ENCODE data around the gene DPEP1. TPM values are rescaled to one million over a fixed set of nuclear protein-coding genes. Genes with fewer than 3 reads are reported as not detected.

The DPEP1 gene
- total RNA-seq, 2 experiments from 2014 or later = not detected

DNA sequence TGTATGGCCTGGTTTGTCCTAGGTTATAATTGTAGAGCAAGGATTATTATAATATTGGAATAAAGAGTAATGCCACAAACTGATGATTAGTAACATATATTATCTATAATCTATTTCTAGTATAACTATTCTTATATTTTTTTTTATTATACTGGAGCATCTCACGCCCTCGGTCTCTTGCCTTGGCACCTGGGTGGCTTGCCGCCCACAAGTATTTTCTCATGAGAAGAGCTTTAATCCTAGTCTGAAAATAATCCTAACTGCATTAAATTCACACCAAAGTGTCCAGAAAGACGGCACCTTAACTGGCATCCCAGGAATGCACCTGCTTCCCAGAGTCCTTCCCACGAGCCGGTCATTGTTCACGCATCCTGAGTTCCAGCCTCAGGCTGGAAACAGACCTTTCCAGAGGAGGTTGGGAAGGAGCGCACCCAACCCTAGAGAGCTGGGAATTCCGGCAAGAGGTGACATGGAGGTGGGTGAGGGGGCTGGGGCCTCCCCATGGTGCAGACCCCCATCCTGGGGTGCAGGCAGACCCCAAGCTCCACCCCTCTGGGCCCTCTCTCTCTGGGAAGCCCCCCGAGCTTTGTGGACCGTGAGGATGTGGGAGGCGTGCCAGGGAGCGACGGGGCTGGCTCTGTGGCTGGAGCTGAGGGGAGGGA is 28.1 kb downstream of the DPEP1 start:
- Mint-ChIP-seq H3K36me3 (ENCODE audit: low read depth) (peaks cover 31% of the 10 kb centered on the region), H3K9me3 (no peaks in the 10 kb centered on the region), H3K27ac (peak overlapping the region; percentile 57), H3K4me1 (ENCODE audit: low read depth) (peaks cover 11% of the 10 kb centered on the region), H3K4me3 (peak overlapping the region; percentile 78), H3K27me3 (no peaks in the 10 kb centered on the region)
- no peaks in the 10 kb centered on the region for H3K27me3 ChIP-seq (ENCODE audit: control insufficient read depth in 1 of 2, insufficient read depth in 2 of 2, low read length in 2 of 2)
- ChIA-PET CTCF (interaction anchor here (0.8 kb wide), 1 partner anchor 59 kb away, joined by 3 read pairs; no protein-coding TSS in a partner anchor), POLR2A (interaction anchor here (1.0 kb wide), 1 partner anchor 75 kb away, joined by 3 read pairs; no protein-coding TSS in a partner anchor)
- no peak overlapping the region for H3K27ac ChIP-seq (ENCODE audit: low read depth in 1 of 2, low read length in 2 of 2)
- H3K4me3 ChIP-seq (ENCODE audit: low read length) = no peak overlapping the region
- ATAC-seq (ENCODE audit: poor library complexity) (no peak), DNase-seq (no peak)
- intact Hi-C loops (cut with DNase I, micrococcal nuclease) = loop anchor here (1.0 to 10.0 kb wide), 2 partner anchors 66 to 307 kb away; partner anchors contain the start of gene CPNE7 (in 1 of the 2)
- TF ChIP-seq, protein P1, sequence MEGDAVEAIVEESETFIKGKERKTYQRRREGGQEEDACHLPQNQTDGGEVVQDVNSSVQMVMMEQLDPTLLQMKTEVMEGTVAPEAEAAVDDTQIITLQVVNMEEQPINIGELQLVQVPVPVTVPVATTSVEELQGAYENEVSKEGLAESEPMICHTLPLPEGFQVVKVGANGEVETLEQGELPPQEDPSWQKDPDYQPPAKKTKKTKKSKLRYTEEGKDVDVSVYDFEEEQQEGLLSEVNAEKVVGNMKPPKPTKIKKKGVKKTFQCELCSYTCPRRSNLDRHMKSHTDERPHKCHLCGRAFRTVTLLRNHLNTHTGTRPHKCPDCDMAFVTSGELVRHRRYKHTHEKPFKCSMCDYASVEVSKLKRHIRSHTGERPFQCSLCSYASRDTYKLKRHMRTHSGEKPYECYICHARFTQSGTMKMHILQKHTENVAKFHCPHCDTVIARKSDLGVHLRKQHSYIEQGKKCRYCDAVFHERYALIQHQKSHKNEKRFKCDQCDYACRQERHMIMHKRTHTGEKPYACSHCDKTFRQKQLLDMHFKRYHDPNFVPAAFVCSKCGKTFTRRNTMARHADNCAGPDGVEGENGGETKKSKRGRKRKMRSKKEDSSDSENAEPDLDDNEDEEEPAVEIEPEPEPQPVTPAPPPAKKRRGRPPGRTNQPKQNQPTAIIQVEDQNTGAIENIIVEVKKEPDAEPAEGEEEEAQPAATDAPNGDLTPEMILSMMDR (IDR thresholded peaks at IDR 0.05) = peak; percentile 34
- peaks cover 20% of the 10 kb centered on the region for H3K36me3 ChIP-seq (ENCODE audit: insufficient read depth, low read length)
- H3K9me3 ChIP-seq (ENCODE audit: control insufficient read depth in 1 of 2, insufficient read depth in 1 of 2, low read length in 2 of 2) = no peaks in the 10 kb centered on the region
- H3K4me1 ChIP-seq (ENCODE audit: insufficient read depth, low read length) = peaks cover 13% of the 10 kb centered on the region

DNA sequence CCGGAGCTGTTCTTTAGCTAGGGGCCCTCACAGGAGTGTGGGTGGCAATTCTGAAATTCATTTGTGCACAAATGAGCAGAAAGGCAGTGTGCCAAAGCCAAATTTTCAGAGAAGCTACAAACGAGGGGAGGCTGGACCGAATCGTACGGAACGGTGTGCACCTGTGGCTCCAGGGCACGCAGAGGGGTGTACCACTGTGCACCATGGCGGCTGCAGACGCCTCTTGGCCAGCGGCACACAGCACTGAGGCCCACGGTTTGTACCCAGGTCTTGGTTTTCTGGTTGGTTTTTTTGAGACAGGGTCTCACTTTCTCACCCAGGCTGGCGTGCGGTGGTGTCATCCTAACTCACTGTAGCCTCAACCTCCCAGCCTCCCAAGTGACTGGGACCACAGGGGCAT is 29.1 kb downstream of the DPEP1 start:
- intact Hi-C loops (cut with DNase I, micrococcal nuclease) = loop anchor here in 1 of 2 experiments (10.0 kb wide), 1 partner anchor 308 kb away; no protein-coding TSS in a partner anchor
- Mint-ChIP-seq H3K36me3 (ENCODE audit: low read depth) (peaks cover 31% of the 10 kb centered on the region), H3K9me3 (no peaks in the 10 kb centered on the region), H3K27ac (no peak overlapping the region), H3K4me3 (no peak overlapping the region), H3K4me1 (ENCODE audit: low read depth) (peaks cover 11% of the 10 kb centered on the region), H3K27me3 (no peaks in the 10 kb centered on the region)
- Histone ChIP-seq H3K36me3 (ENCODE audit: insufficient read depth, low read length) (peaks cover 28% of the 10 kb centered on the region), H3K27ac (ENCODE audit: low read depth in 1 of 2, low read length in 2 of 2) (no peak overlapping the region), H3K4me3 (ENCODE audit: low read length) (no peak overlapping the region), H3K4me1 (ENCODE audit: insufficient read depth, low read length) (peaks cover 13% of the 10 kb centered on the region), H3K9me3 (ENCODE audit: control insufficient read depth in 1 of 2, insufficient read depth in 1 of 2, low read length in 2 of 2) (no peaks in the 10 kb centered on the region), H3K27me3 (ENCODE audit: control insufficient read depth in 1 of 2, insufficient read depth in 2 of 2, low read length in 2 of 2) (no peaks in the 10 kb centered on the region)
- TF ChIP-seq, protein P1 (IDR thresholded peaks at IDR 0.05) = no peak
- DNase-seq (no peak), ATAC-seq (ENCODE audit: poor library complexity) (no peak)
- ChIA-PET POLR2A (no interaction called here), CTCF (interaction anchor here (0.5 kb wide), 1 partner anchor 139 kb away, joined by 3 read pairs; no protein-coding TSS in a partner anchor)

DNA sequence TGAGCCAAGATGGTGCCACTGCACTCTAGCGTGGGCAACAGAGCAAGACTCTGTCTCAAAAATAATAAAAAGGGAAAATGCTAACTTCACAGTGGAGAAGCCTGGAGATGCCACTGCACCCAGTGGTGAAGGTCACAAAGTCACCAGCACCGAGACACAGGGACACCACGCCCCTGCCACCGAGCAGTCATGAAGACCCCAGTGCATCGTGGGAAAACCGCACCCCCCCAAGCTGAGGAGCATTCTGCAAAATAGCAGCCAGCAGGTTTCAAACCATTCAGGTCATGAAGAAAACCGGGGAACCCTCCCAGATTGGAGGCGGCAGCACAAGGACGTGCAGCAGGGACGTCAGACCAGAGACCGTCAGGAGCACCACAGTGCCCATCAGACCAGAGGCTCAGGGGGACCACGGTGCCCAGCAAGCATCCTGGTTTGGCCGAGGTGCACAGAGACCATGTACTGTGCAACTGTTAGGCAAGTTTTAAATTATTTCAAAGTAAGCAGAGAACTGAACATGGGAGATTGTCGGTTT is 30.4 kb downstream of the DPEP1 start:
- DNase-seq (no peak), ATAC-seq (ENCODE audit: poor library complexity) (no peak)
- ChIA-PET POLR2A (no interaction called here), CTCF (no interaction called here)
- Mint-ChIP-seq H3K36me3 (ENCODE audit: low read depth) (peaks cover 34% of the 10 kb centered on the region), H3K9me3 (no peaks in the 10 kb centered on the region), H3K4me3 (no peak overlapping the region), H3K27me3 (no peaks in the 10 kb centered on the region), H3K4me1 (ENCODE audit: low read depth) (peaks cover 11% of the 10 kb centered on the region), H3K27ac (peak overlapping the region; percentile 5)
- peaks cover 33% of the 10 kb centered on the region for H3K36me3 ChIP-seq (ENCODE audit: insufficient read depth, low read length)
- no peak overlapping the region for H3K27ac ChIP-seq (ENCODE audit: low read depth in 1 of 2, low read length in 2 of 2)
- H3K4me1 ChIP-seq (ENCODE audit: insufficient read depth, low read length) = peaks cover 13% of the 10 kb centered on the region
- TF ChIP-seq, protein P1 (IDR thresholded peaks at IDR 0.05) = no peak
- H3K9me3 ChIP-seq (ENCODE audit: control insufficient read depth in 1 of 2, insufficient read depth in 1 of 2, low read length in 2 of 2) = no peaks in the 10 kb centered on the region
- no peaks in the 10 kb centered on the region for H3K27me3 ChIP-seq (ENCODE audit: control insufficient read depth in 1 of 2, insufficient read depth in 2 of 2, low read length in 2 of 2)
- intact Hi-C loops (cut with DNase I, micrococcal nuclease) = loop anchor here in 1 of 2 experiments (10.0 kb wide), 1 partner anchor 309 kb away; no protein-coding TSS in a partner anchor
- no peak overlapping the region for H3K4me3 ChIP-seq (ENCODE audit: low read length)

Data from CD4-positive, alpha-beta T cell (primary cell).